DLD1 (cell line): ENCODE data around the gene DDX24.
"Not testable (repeated sequence)": the region's sequence is repeated elsewhere in the genome, so short reads cannot be mapped to it uniquely, and the experiment has no call there.

Experiments
- in situ Hi-C: cut with HindIII; loops from 2 replicates; pipeline ENCODE4 v1.10.0; 2017; ENCODE audit warnings: low sequenced_read_pairs

Gene DDX24

GRCh38 chr14:94087891-94088290 is 6.9 kb upstream of the DDX24 start:
- in situ Hi-C loops: no loop called here

- in situ Hi-C loops: no loop called here
These were observed 401 bp upstream of the DDX24 start for GRCh38 chr14:94081386-94081820.

- in situ Hi-C loops: no loop called here
These were observed 946 bp downstream of the DDX24 start for GRCh38 chr14:94079891-94080620.

GRCh38 chr14:94077823-94078222 is 3.2 kb downstream of the DDX24 start:
- in situ Hi-C loops: no loop called here

GRCh38 chr14:94077111-94077821 is 3.7 kb downstream of the DDX24 start:
- in situ Hi-C loops: no loop called here

- in situ Hi-C loops: no loop called here
These were observed 6.0 kb downstream of the DDX24 start for GRCh38 chr14:94075008-94075407.

- in situ Hi-C loops: no loop called here
These were observed 6.5 kb downstream of the DDX24 start for GRCh38 chr14:94074534-94074933.

GRCh38 chr14:94072076-94072475 is 8.9 kb downstream of the DDX24 start:
- in situ Hi-C loops: not testable (repeated sequence)

- in situ Hi-C loops: no loop called here
These were observed 14.8 kb downstream of the DDX24 start for GRCh38 chr14:94066089-94066676.

GRCh38 chr14:94062344-94062940 is 18.6 kb downstream of the DDX24 start:
- in situ Hi-C loops: no loop called here

GRCh38 chr14:94059998-94060397 is 21.0 kb downstream of the DDX24 start:
- in situ Hi-C loops: no loop called here

GRCh38 chr14:94058674-94059138 is 22.3 kb downstream of the DDX24 start:
- in situ Hi-C loops: no loop called here

GRCh38 chr14:94058128-94058673 is 22.8 kb downstream of the DDX24 start:
- in situ Hi-C loops: no loop called here

GRCh38 chr14:94056579-94057308 is 24.3 kb downstream of the DDX24 start:
- in situ Hi-C loops: no loop called here

GRCh38 chr14:94054936-94055335 is 26.1 kb downstream of the DDX24 start:
- in situ Hi-C loops: no loop called here

GRCh38 chr14:94054401-94054800 is 26.6 kb downstream of the DDX24 start:
- in situ Hi-C loops: no loop called here

- in situ Hi-C loops: no loop called here
These were observed 28.3 kb downstream of the DDX24 start for GRCh38 chr14:94052662-94053061.

GRCh38 chr14:94052199-94052598 is 28.8 kb downstream of the DDX24 start:
- in situ Hi-C loops: no loop called here

- in situ Hi-C loops: no loop called here
These were observed 29.2 kb downstream of the DDX24 start for GRCh38 chr14:94051779-94052178.

GRCh38 chr14:94051115-94051514 is 29.9 kb downstream of the DDX24 start:
- in situ Hi-C loops: no loop called here
